Chondrocyte (in vitro differentiated cells): ENCODE data around the gene PSMD2. TPM values are rescaled to one million over a fixed set of nuclear protein-coding genes. Genes with fewer than 3 reads are reported as not detected.
A peak's percentile ranks its signal among the peaks of the same experiment; 100 is the strongest.

ENCODE experiments used
- DNase-seq: peaks from one replicate; pipeline ENCODE4 v3.0.0; 2021; ENCODE audit warnings: mixed read lengths, low spot score
- H3K27ac Mint-ChIP-seq: one replicate; pipeline ENCODE4 v1.8.0; 2021; ENCODE audit warnings: mild to moderate bottlenecking, moderate library complexity, mixed read lengths; ENCODE audit not compliant: unreplicated experiment
- H3K27me3 Mint-ChIP-seq: 2 replicates; pipeline ENCODE4 v1.8.0; 2021; ENCODE audit warnings: low read depth, mixed read lengths
- H3K36me3 Mint-ChIP-seq: 2 replicates; pipeline ENCODE4 v1.8.0; 2021; ENCODE audit warnings: low read depth, mixed read lengths
- H3K4me1 Mint-ChIP-seq: 2 replicates; pipeline ENCODE4 v1.8.0; 2021; ENCODE audit warnings: low read depth, mild to moderate bottlenecking, mixed read lengths
- H3K4me3 Mint-ChIP-seq: one replicate; pipeline ENCODE4 v1.8.0; 2021; ENCODE audit warnings: mild to moderate bottlenecking, moderate library complexity, mixed read lengths; ENCODE audit not compliant: unreplicated experiment
- H3K9me3 Mint-ChIP-seq: 2 replicates; pipeline ENCODE4 v1.8.0; 2021; ENCODE audit warnings: low read depth, mixed read lengths
- total RNA-seq: library from RNA; stranded (reverse); gene quantifications from 3 replicates; pipeline ENCODE4 v1.2.1, GENCODE V29; 2021
- TF ChIP-seq, protein P1 (sequence below): fragments of 200-600 bp; sonication (generic); IDR thresholded peaks from 2 replicates; pipeline ENCODE4 v1.5.0; 2021; ENCODE audit warnings: antibody characterized with exemption, mild to moderate bottlenecking, moderate library complexity

The PSMD2 gene
- total RNA-seq, 1 donor from 2014 or later = 237 TPM

DNA sequence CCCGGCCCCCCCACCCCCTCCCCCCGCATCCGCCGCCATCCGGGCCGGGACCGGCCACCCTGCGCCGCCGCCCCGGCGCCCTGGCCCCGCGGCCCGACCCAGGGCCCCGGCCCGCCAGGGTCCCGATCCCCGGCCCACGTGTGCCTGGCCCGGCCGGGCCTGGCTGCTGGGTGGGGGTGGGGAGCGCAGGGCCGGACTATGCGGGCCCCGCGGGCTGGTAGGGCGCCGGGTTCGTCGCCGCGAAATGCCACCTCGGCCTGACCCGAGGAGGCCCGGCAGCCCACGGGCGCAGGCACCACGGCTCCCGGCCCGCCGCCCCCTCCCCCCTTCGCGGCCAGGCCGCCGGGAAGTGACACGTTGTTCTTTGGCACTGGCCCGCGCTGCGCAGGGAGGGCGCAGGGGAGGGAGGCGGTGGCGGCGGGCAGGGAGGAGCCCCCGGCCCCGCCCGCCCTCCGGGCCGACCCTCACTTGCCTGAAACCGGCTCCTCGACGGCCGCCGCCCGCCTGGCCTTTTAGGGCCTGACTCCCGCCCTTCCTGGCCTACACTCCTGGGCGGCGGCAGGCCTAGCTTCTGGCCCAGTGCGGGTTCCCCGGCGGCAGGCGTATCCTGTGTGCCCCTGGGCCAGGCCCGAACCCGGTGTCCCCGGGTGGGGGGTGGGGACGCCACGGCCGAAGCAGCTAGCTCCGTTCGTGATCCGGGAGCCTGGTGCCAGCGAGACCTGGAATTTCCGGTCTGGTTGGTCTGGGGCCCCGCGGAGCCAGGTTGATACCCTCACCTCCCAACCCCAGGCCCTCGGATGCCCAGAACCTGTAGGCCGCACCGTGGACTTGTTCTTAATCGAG is 15.9 kb downstream of the PSMD2 start:
- TF ChIP-seq, protein P1, sequence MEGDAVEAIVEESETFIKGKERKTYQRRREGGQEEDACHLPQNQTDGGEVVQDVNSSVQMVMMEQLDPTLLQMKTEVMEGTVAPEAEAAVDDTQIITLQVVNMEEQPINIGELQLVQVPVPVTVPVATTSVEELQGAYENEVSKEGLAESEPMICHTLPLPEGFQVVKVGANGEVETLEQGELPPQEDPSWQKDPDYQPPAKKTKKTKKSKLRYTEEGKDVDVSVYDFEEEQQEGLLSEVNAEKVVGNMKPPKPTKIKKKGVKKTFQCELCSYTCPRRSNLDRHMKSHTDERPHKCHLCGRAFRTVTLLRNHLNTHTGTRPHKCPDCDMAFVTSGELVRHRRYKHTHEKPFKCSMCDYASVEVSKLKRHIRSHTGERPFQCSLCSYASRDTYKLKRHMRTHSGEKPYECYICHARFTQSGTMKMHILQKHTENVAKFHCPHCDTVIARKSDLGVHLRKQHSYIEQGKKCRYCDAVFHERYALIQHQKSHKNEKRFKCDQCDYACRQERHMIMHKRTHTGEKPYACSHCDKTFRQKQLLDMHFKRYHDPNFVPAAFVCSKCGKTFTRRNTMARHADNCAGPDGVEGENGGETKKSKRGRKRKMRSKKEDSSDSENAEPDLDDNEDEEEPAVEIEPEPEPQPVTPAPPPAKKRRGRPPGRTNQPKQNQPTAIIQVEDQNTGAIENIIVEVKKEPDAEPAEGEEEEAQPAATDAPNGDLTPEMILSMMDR = no peak
- Mint-ChIP-seq H3K27ac (peak overlapping the region; percentile 74), H3K4me1 (peaks cover 37% of the 10 kb centered on the region), H3K27me3 (no peaks in the 10 kb centered on the region), H3K9me3 (no peaks in the 10 kb centered on the region), H3K4me3 (peak overlapping the region; percentile 84), H3K36me3 (peaks cover 12% of the 10 kb centered on the region)
- no peak for DNase-seq

DNA sequence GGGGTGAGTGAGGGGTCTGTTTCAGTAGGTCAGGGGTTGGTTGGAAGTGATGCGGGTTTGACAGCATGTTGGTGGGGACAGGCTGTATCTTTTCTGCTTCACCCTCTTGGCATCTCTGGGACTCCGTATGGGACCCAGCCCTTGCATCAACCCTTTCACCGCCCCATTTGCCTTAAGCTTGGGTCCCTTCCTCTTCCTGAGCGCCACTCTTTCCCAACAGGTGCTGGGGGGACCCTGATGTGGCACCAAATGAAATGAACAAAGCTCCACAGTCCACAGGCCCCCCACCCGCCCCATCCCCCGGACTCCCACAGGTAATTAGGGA is 16.5 kb downstream of the PSMD2 start:
- peaks cover 42% of the 10 kb centered on the region for H3K4me1 Mint-ChIP-seq
- TF ChIP-seq, protein P1 = no peak
- peaks cover 12% of the 10 kb centered on the region for H3K36me3 Mint-ChIP-seq
- H3K4me3 Mint-ChIP-seq = peak overlapping the region; percentile 84
- DNase-seq = no peak
- H3K27me3 Mint-ChIP-seq = no peaks in the 10 kb centered on the region
- no peaks in the 10 kb centered on the region for H3K9me3 Mint-ChIP-seq
- H3K27ac Mint-ChIP-seq = peak overlapping the region; percentile 74

DNA sequence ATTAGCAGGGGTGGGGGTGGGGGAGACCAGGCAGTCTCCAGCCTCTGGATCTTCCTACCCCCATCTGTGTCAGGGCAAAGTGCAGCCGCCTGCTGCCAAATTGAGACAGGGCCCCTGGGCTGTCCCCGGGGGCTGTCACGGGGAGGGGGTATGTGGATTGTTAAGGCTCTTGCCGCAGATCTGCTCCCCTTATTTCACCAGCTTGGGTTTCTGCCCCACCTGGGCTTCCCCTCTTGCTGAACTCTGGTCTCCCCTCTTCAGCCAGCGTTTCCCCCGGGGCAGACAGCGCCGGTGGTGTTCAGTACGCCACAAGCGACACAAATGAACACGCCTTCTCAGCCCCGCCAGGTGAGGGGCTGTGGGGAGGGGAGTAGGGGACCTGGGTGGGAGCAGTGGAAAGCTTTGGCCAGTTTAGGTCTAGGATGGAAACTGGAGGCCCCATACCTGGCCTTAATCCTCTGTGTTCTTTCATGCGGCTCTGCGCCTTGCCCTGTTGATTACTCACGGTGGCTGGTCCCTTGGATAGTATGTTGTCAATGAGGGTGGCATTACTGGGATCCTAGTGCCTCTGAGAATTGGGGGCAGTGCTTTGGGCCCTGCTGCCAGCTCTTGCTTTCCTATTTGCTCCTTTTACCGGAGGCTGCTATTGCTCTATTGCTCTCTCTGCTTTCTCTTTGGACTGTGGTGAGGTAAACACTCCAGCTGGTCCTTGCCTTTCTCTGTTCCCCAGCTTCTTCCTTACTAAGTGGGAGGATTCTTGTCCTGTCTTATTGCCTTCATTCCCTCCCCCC is 17.0 kb downstream of the PSMD2 start:
- H3K9me3 Mint-ChIP-seq = no peaks in the 10 kb centered on the region
- peaks cover 48% of the 10 kb centered on the region for H3K4me1 Mint-ChIP-seq
- DNase-seq = no peak
- peak overlapping the region; percentile 74 for H3K27ac Mint-ChIP-seq
- H3K36me3 Mint-ChIP-seq = peaks cover 16% of the 10 kb centered on the region
- H3K4me3 Mint-ChIP-seq = peak overlapping the region; percentile 84
- H3K27me3 Mint-ChIP-seq = no peaks in the 10 kb centered on the region
- TF ChIP-seq, protein P1 = no peak

DNA sequence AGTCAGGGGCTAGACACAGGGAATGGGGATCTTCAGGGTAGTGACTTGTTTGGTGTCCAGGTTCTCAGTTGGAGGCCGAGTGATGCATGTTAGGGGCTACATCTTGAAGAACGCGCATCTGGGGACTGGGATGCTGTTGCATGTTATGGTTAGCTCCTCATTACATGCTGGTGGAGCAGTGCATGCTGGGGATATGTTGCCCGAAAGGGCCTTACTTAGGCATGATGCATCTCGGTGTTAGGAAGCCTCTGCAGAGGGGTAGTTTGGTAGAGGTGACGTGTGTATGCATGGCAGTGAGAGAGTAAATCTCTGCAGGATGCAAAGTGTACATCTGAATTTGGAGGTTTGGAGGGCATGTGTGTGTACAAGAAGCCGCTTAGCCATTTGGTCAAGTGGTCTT is 17.8 kb downstream of the PSMD2 start:
- Mint-ChIP-seq H3K36me3 (peaks cover 23% of the 10 kb centered on the region), H3K27me3 (no peaks in the 10 kb centered on the region), H3K4me1 (peaks cover 53% of the 10 kb centered on the region), H3K4me3 (peak overlapping the region; percentile 84), H3K27ac (peak overlapping the region; percentile 74), H3K9me3 (no peaks in the 10 kb centered on the region)
- TF ChIP-seq, protein P1 = no peak
- no peak for DNase-seq

DNA sequence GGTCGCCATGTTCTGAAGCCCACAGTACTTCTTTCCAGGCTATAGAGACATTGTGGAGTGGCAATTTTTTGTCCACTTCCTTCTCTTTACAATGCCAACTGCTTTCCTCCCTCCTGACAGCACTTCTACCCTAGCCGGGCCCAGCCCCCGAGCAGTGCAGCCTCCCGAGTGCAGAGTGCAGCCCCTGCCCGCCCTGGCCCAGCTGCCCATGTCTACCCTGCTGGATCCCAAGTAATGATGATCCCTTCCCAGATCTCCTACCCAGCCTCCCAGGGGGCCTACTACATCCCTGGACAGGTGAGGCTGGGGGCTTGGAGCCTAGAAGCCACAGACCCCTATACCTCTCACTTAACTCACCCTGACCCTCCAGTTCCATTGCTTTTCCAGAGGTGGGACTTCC is 18.2 kb downstream of the PSMD2 start:
- TF ChIP-seq, protein P1 = no peak
- Mint-ChIP-seq H3K9me3 (no peaks in the 10 kb centered on the region), H3K4me3 (peak overlapping the region; percentile 84), H3K27ac (peak overlapping the region; percentile 74), H3K27me3 (no peaks in the 10 kb centered on the region), H3K4me1 (peaks cover 53% of the 10 kb centered on the region), H3K36me3 (peaks cover 25% of the 10 kb centered on the region)
- no peak for DNase-seq
